PC-9 (cell line): ENCODE results near the gene NUP50. TPM values are rescaled to one million over a fixed set of nuclear protein-coding genes. Genes with fewer than 3 reads are reported as not detected.

Experiments used
- BruUV-seq: library from RNA; stranded (reverse); fragments of 400-500 nt; replicated peaks from 2 replicates; lab custom pipeline; 2021; lab: Mats Ljungman, UMichigan
- CTCF ChIA-PET: fragments of 300-600 bp; sonication (Branson Sonifier 250); formaldehyde crosslinking; loops from one replicate; lab custom pipeline; 2022; ENCODE audit warnings: antibody characterized with exemption; lab: Charles Lee
- POLR2A ChIA-PET: fragments of 300-600 bp; sonication (Branson Sonifier 250); formaldehyde crosslinking; loops from one replicate; lab custom pipeline; 2022; ENCODE audit warnings: antibody characterized with exemption; ENCODE audit not compliant: unreplicated experiment; lab: Charles Lee
- DNase-seq, 2 experiments: peaks; one replicate each; pipeline versions ENCODE4 v3.0.0 to v3.0.0-alpha.2; 2015 to 2022; ENCODE audit warnings: mixed read lengths in 1 of 2
- H2AFZ ChIP-seq: fragments of 200-600 bp; sonication (generic); 2 replicates; pipeline ENCODE4 v1.8.1; 2017; ENCODE audit warnings: antibody characterized with exemption
- H3F3A ChIP-seq: fragments of 200-600 bp; sonication (generic); 2 replicates; pipeline ENCODE4 v1.8.1; 2017; ENCODE audit warnings: antibody characterized with exemption, mild to moderate bottlenecking, low read depth; ENCODE audit not compliant: insufficient read depth
- H3K27ac ChIP-seq: fragments of 200-600 bp; sonication (generic); 2 replicates; pipeline ENCODE4 v1.6.1; 2016; ENCODE audit warnings: mixed run types
- H3K27me3 ChIP-seq: fragments of 200-600 bp; sonication (generic); 2 replicates; pipeline ENCODE4 v1.6.1; 2016; ENCODE audit warnings: low read depth, mixed run types; ENCODE audit not compliant: insufficient read depth
- H3K36me3 ChIP-seq: fragments of 200-600 bp; sonication (generic); 2 replicates; pipeline ENCODE4 v1.6.1; 2016; ENCODE audit warnings: low read depth, mixed run types
- H3K4me1 ChIP-seq: fragments of 200-600 bp; sonication (generic); replicated peaks from 2 replicates; pipeline ENCODE4 v1.6.1; 2016; ENCODE audit warnings: mixed run types; ENCODE audit not compliant: insufficient read depth
- H3K4me2 ChIP-seq: fragments of 200-600 bp; sonication (generic); 2 replicates; pipeline ENCODE4 v1.6.1; 2017; ENCODE audit warnings: mixed run types
- H3K4me3 ChIP-seq: fragments of 200-600 bp; sonication (generic); 2 replicates; pipeline ENCODE4 v1.6.1; 2016; ENCODE audit warnings: mixed run types
- H3K79me2 ChIP-seq: fragments of 200-600 bp; sonication (generic); 2 replicates; pipeline ENCODE4 v1.6.1; 2017; ENCODE audit warnings: low read depth, mixed run types
- H3K9me2 ChIP-seq: fragments of 200-600 bp; sonication (generic); 2 replicates; pipeline ENCODE4 v1.8.1; 2017; ENCODE audit warnings: mild to moderate bottlenecking; ENCODE audit not compliant: insufficient read depth
- H3K9me3 ChIP-seq: fragments of 200-600 bp; sonication (generic); 2 replicates; pipeline ENCODE4 v1.8.1; 2016; ENCODE audit warnings: low read depth; ENCODE audit not compliant: insufficient read depth
- H4K20me1 ChIP-seq: fragments of 200-600 bp; sonication (generic); 2 replicates; pipeline ENCODE4 v1.8.1; 2017; ENCODE audit not compliant: insufficient read depth
- EZH2 ChIP-seq: fragments of 200-600 bp; sonication (generic); IDR thresholded peaks from 2 replicates; pipeline ENCODE4 v1.8.0; 2017; ENCODE audit warnings: antibody characterized with exemption, low read depth
- intact Hi-C: fragments of 100-400 bp; cut with micrococcal nuclease; formaldehyde crosslinking; loops from one replicate; pipeline ENCODE4 v1.10.0; 2022; ENCODE audit not compliant: unreplicated experiment
- total RNA-seq: library from RNA; stranded (reverse); gene quantifications from 2 replicates; pipeline ENCODE4 v1.2.3, GENCODE V29; 2021
- TF ChIP-seq, protein P1 (sequence below): fragments of 200-600 bp; sonication (generic); conservative IDR thresholded peaks from 2 replicates; pipeline ENCODE4 v1.6.1; 2017; ENCODE audit warnings: mixed run types, antibody characterized with exemption, mild to moderate bottlenecking, moderate library complexity

The NUP50 gene
- total RNA-seq, 1 experiment from 2014 or later = 84.0 TPM

DNA sequence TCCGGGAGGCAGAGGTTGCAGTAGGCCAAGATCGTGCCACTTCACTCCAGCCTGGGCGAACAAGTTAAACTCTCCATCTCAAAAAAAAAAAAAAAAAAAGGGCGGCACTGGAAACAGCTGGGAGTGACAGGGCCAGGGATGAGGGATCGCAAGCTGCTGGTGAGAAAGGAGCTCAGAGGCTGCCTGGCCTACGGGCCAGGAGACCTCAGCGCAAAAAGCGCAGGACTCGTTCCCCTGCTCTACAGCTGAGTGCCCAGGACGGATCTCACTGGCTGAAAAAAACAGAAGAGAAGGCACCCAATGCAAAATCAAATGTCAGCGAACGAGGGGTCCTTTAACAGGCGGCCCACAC lies 650 bp upstream of the NUP50 start:
- peak; percentile 43 to 58 for DNase-seq
- no TSS peak for BruUV-seq
- peak overlapping the region; percentile 84 for H3K27ac ChIP-seq
- H3K4me3 ChIP-seq = peak overlapping the region; percentile 88
- intact Hi-C loops = loop anchor here (10.0 kb wide), 1 partner anchor 82 kb away; the partner anchor contains the start of gene KIAA0930
- no peaks in the 10 kb centered on the region for H3K9me3 ChIP-seq
- ChIA-PET POLR2A (interaction anchor here (0.6 to 0.7 kb wide), 2 partner anchors 49 to 142 kb away, joined by 4 to 6 read pairs; no protein-coding TSS in a partner anchor), CTCF (no interaction called here)
- H3K36me3 ChIP-seq = peaks cover 15% of the 10 kb centered on the region
- peaks cover 73% of the 10 kb centered on the region for H3K79me2 ChIP-seq
- H2AFZ ChIP-seq = peak overlapping the region; percentile 95
- no peak for TF ChIP-seq EZH2
- TF ChIP-seq, protein P1, sequence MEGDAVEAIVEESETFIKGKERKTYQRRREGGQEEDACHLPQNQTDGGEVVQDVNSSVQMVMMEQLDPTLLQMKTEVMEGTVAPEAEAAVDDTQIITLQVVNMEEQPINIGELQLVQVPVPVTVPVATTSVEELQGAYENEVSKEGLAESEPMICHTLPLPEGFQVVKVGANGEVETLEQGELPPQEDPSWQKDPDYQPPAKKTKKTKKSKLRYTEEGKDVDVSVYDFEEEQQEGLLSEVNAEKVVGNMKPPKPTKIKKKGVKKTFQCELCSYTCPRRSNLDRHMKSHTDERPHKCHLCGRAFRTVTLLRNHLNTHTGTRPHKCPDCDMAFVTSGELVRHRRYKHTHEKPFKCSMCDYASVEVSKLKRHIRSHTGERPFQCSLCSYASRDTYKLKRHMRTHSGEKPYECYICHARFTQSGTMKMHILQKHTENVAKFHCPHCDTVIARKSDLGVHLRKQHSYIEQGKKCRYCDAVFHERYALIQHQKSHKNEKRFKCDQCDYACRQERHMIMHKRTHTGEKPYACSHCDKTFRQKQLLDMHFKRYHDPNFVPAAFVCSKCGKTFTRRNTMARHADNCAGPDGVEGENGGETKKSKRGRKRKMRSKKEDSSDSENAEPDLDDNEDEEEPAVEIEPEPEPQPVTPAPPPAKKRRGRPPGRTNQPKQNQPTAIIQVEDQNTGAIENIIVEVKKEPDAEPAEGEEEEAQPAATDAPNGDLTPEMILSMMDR = no peak
- H3K4me1 ChIP-seq = peaks cover 28% of the 10 kb centered on the region
- peaks cover 38% of the 10 kb centered on the region for H3F3A ChIP-seq
- no peaks in the 10 kb centered on the region for H3K27me3 ChIP-seq
- no peaks in the 10 kb centered on the region; the same call in 1 of the 2 replicates for H4K20me1 ChIP-seq
- peak overlapping the region; percentile 93 for H3K4me2 ChIP-seq
- H3K9me2 ChIP-seq = no peaks in the 10 kb centered on the region

DNA sequence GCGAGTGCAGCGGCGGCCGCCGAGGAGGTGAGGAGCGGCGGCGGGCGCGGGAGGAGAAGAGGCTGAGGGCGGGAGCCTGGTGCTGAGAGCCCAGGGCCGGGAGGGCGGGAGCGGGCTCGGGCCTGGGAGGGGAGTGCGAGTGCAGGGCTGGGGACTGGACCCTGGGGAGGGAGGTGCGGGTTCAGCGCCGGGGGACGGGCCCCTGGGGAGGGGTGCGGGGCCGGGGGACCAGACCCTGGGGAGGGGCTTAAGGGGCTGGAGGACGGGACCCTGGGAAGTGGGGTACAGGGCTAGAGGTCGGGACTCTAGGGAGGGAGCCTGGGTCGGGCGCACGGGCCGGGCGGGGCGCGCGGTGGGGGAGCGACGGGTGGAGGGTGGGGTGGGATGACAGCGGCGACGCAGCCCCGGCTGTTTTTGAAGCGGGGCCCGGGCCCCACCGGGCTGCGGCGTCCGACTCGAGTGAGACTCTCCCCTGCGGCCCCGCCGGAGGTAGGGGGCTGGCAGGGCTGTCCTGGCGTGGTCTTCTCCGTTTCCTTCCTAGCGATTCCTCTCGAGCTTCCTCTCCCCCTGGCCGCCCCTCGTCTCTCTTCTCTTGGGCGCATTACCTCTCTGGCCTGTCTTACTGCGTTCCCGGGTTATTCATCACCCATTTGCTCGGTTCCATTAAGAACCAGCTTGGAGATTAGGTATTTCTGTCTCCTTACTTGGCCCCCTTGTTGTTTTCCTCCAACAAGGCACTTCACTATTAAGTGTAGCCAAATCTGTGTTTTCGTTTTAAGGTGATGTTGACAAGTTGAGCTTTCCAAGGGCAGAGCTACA lies 754 bp downstream of the NUP50 start:
- Histone ChIP-seq H3K4me1 (peaks cover 28% of the 10 kb centered on the region), H3K4me2 (peak overlapping the region; percentile 100), H4K20me1 (no peaks in the 10 kb centered on the region; the same call in 1 of the 2 replicates), H3K4me3 (peak overlapping the region; percentile 88), H3K27ac (peak overlapping the region; percentile 44; the same call in 1 of the 2 replicates), H2AFZ (peak overlapping the region; percentile 92), H3K9me3 (no peaks in the 10 kb centered on the region), H3K27me3 (no peaks in the 10 kb centered on the region), H3K79me2 (peaks cover 76% of the 10 kb centered on the region), H3K9me2 (no peaks in the 10 kb centered on the region), H3F3A (peaks cover 41% of the 10 kb centered on the region), H3K36me3 (peaks cover 25% of the 10 kb centered on the region)
- DNase-seq = peak in 1 of 2 experiments; percentile 26
- CTCF ChIA-PET = interaction anchor here (0.6 kb wide), 1 partner anchor 81 kb away, joined by 3 read pairs; no protein-coding TSS in a partner anchor
- POLR2A ChIA-PET = interaction anchor here (0.5 to 0.7 kb wide), 5 partner anchors 21 to 1120 kb away, joined by 3 to 22 read pairs (median 7); partner anchors contain the start of gene ARHGAP8
- no TSS peak for BruUV-seq
- intact Hi-C loops = loop anchor here (10.0 kb wide), 1 partner anchor 80 kb away; the partner anchor contains the start of gene KIAA0930
- TF ChIP-seq, protein P1 = no peak
- no peak for TF ChIP-seq EZH2

DNA sequence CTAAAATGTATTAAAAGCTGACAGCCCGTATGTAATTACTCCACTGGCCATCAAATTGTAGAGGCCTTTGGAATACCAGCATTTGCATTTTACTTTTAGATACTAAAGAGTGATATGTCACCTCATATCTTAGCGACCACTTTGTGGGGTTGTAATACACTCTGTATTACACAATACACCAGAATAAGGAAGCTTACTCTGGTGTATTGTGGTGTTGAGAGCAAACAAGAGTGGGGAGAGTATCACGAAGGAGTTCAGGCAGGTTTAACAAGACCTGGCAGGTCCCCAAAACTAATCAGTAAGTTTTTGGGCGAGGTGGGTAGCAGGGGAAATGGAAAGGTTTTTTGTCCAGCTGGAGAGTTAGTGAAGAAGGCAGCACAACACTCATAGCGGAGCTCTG lies 3.2 kb downstream of the NUP50 start:
- Histone ChIP-seq H3F3A (peaks cover 45% of the 10 kb centered on the region), H3K9me3 (no peaks in the 10 kb centered on the region), H3K27me3 (no peaks in the 10 kb centered on the region), H3K4me1 (peaks cover 19% of the 10 kb centered on the region), H3K79me2 (peaks cover 79% of the 10 kb centered on the region), H2AFZ (no peak overlapping the region), H4K20me1 (peaks cover 2% of the 10 kb centered on the region; the same call in 1 of the 2 replicates), H3K4me3 (no peak overlapping the region), H3K27ac (no peak overlapping the region; the same call in 1 of the 2 replicates), H3K36me3 (peaks cover 43% of the 10 kb centered on the region), H3K4me2 (peak overlapping the region; percentile 5; the same call in 1 of the 2 replicates), H3K9me2 (no peaks in the 10 kb centered on the region)
- ChIA-PET CTCF (no interaction called here), POLR2A (interaction anchor here (0.7 kb wide), 1 partner anchor 477 kb away, joined by 4 read pairs; no protein-coding TSS in a partner anchor)
- intact Hi-C loops = loop anchor here (10.0 kb wide), 1 partner anchor 78 kb away; the partner anchor contains the start of gene KIAA0930
- BruUV-seq = no TSS peak
- TF ChIP-seq, protein P1 = no peak
- no peak for TF ChIP-seq EZH2
- DNase-seq = peak in 1 of 2 experiments; percentile 46
